Measurements from ENCODE around the gene MFAP4. TPM values are rescaled to one million over a fixed set of nuclear protein-coding genes. Genes with fewer than 3 reads are reported as not detected.
A peak's percentile ranks its signal among the peaks of the same experiment; 100 is the strongest.

The MFAP4 gene
- total RNA-seq, 1 donor, result 89.6 TPM

GRCh38 chr17:19339341-19339815 lies 47.6 kb downstream of the MFAP4 start:
- DNase-seq (ENCODE audit: low read depth), result peak; percentile 40
- no peak overlapping the region for H3K4me3 ChIP-seq (ENCODE audit: low read depth, low read length)
- no peak for TF ChIP-seq CTCF (IDR thresholded peaks at IDR 0.05; ENCODE audit: insufficient read depth, low read length)

- no peak overlapping the region for H3K4me3 ChIP-seq (ENCODE audit: low read depth, low read length)
- TF ChIP-seq CTCF (IDR thresholded peaks at IDR 0.05; ENCODE audit: insufficient read depth, low read length), result peak; percentile 51
- DNase-seq (ENCODE audit: low read depth), result peak; percentile 28
These were observed 48.7 kb downstream of the MFAP4 start for GRCh38 chr17:19338031-19338990.

GRCh38 chr17:19337712-19338023 lies 49.3 kb downstream of the MFAP4 start:
- TF ChIP-seq CTCF (IDR thresholded peaks at IDR 0.05; ENCODE audit: insufficient read depth, low read length), result no peak
- DNase-seq (ENCODE audit: low read depth), result peak; percentile 9
- no peak overlapping the region for H3K4me3 ChIP-seq (ENCODE audit: low read depth, low read length)

- no peak for DNase-seq (ENCODE audit: low read depth)
- TF ChIP-seq CTCF (IDR thresholded peaks at IDR 0.05; ENCODE audit: insufficient read depth, low read length), result no peak
These were observed 49.9 kb downstream of the MFAP4 start for GRCh38 chr17:19336938-19337711.

GRCh38 chr17:19335951-19336631 lies 50.9 kb downstream of the MFAP4 start:
- TF ChIP-seq CTCF (IDR thresholded peaks at IDR 0.05; ENCODE audit: insufficient read depth, low read length), result no peak
- no peak for DNase-seq (ENCODE audit: low read depth)
- H3K4me3 ChIP-seq (ENCODE audit: low read depth, low read length), result no peak overlapping the region

More at GRCh38 chr17:19336938-19337711, 49.9 kb downstream of the MFAP4 start:
- H3K4me3 ChIP-seq (ENCODE audit: low read depth, low read length), result no peak overlapping the region

GRCh38 chr17:19334331-19334730 lies 52.7 kb downstream of the MFAP4 start:
- no peak for DNase-seq (ENCODE audit: low read depth)

More at GRCh38 chr17:19334331-19334730, 52.7 kb downstream of the MFAP4 start:
- TF ChIP-seq CTCF (IDR thresholded peaks at IDR 0.05; ENCODE audit: insufficient read depth, low read length), result no peak
- no peak overlapping the region for H3K4me3 ChIP-seq (ENCODE audit: low read depth, low read length)

Measured in fibroblast of the aortic adventitia (primary cell).